Neuron (in vitro differentiated cells): ENCODE measurements around the gene DPP10.

ENCODE experiments used
- H2AFZ ChIP-seq: one replicate; pipeline ENCODE4 v1.6.1; 2013; ENCODE audit warnings: low read depth, mild to moderate bottlenecking, inconsistent platforms, low read length, moderate library complexity
- H3K27me3 ChIP-seq: one replicate; pipeline ENCODE4 v1.6.1; 2013; ENCODE audit warnings: low read length; ENCODE audit not compliant: insufficient read depth
- H3K36me3 ChIP-seq: one replicate; pipeline ENCODE4 v1.6.1; 2013; ENCODE audit warnings: low read length; ENCODE audit not compliant: insufficient read depth
- H3K4me1 ChIP-seq: one replicate; pipeline ENCODE4 v1.6.1; 2013; ENCODE audit warnings: low read length; ENCODE audit not compliant: insufficient read depth
- H3K4me3 ChIP-seq: 2 replicates; pipeline ENCODE4 v1.5.1; 2013; ENCODE audit warnings: mild to moderate bottlenecking, low read length, moderate library complexity
- H3K9me3 ChIP-seq: one replicate; pipeline ENCODE4 v1.6.1; 2013; ENCODE audit warnings: low read length

DPP10 gene

GRCh38 chr2:115294999-115295398, 852.6 kb downstream of the DPP10 start:
- Histone ChIP-seq H3K9me3 (no peaks in the 10 kb centered on the region), H3K36me3 (no peaks in the 10 kb centered on the region), H3K4me3 (no peak overlapping the region), H3K27me3 (no peaks in the 10 kb centered on the region), H2AFZ (no peak overlapping the region), H3K4me1 (peaks cover 13% of the 10 kb centered on the region)

GRCh38 chr2:115297056-115297455, 854.6 kb downstream of the DPP10 start:
- Histone ChIP-seq H3K27me3 (no peaks in the 10 kb centered on the region), H3K4me1 (peaks cover 13% of the 10 kb centered on the region), H2AFZ (no peak overlapping the region), H3K36me3 (no peaks in the 10 kb centered on the region), H3K4me3 (no peak overlapping the region), H3K9me3 (no peaks in the 10 kb centered on the region)

GRCh38 chr2:115299199-115299598, 856.8 kb downstream of the DPP10 start:
- H3K27me3 ChIP-seq = no peaks in the 10 kb centered on the region
- peaks cover 13% of the 10 kb centered on the region for H3K4me1 ChIP-seq
- H3K36me3 ChIP-seq = no peaks in the 10 kb centered on the region
- H2AFZ ChIP-seq = no peak overlapping the region
- H3K4me3 ChIP-seq = no peak overlapping the region
- H3K9me3 ChIP-seq = no peaks in the 10 kb centered on the region

GRCh38 chr2:115305712-115306111, 863.3 kb downstream of the DPP10 start:
- no peaks in the 10 kb centered on the region for H3K36me3 ChIP-seq
- H3K4me1 ChIP-seq = no peaks in the 10 kb centered on the region
- no peaks in the 10 kb centered on the region for H3K9me3 ChIP-seq
- H3K4me3 ChIP-seq = no peak overlapping the region
- H3K27me3 ChIP-seq = no peaks in the 10 kb centered on the region
- H2AFZ ChIP-seq = no peak overlapping the region

GRCh38 chr2:115314119-115314518, 871.7 kb downstream of the DPP10 start:
- Histone ChIP-seq H3K27me3 (no peaks in the 10 kb centered on the region), H3K4me3 (no peak overlapping the region), H3K36me3 (no peaks in the 10 kb centered on the region), H2AFZ (no peak overlapping the region), H3K9me3 (no peaks in the 10 kb centered on the region), H3K4me1 (no peaks in the 10 kb centered on the region)

GRCh38 chr2:115327061-115327460, 884.6 kb downstream of the DPP10 start:
- H2AFZ ChIP-seq = no peak overlapping the region
- no peaks in the 10 kb centered on the region for H3K4me1 ChIP-seq
- H3K27me3 ChIP-seq = no peaks in the 10 kb centered on the region
- H3K36me3 ChIP-seq = no peaks in the 10 kb centered on the region
- no peak overlapping the region for H3K4me3 ChIP-seq
- no peaks in the 10 kb centered on the region for H3K9me3 ChIP-seq

GRCh38 chr2:115359550-115359949, 917.1 kb downstream of the DPP10 start:
- Histone ChIP-seq H3K4me3 (no peak overlapping the region), H3K27me3 (no peaks in the 10 kb centered on the region), H3K4me1 (peaks cover 3% of the 10 kb centered on the region), H3K9me3 (peaks cover 5% of the 10 kb centered on the region), H2AFZ (no peak overlapping the region), H3K36me3 (no peaks in the 10 kb centered on the region)

- Histone ChIP-seq H3K4me1 (peaks cover 3% of the 10 kb centered on the region), H3K27me3 (no peaks in the 10 kb centered on the region), H2AFZ (no peak overlapping the region), H3K36me3 (no peaks in the 10 kb centered on the region), H3K4me3 (no peak overlapping the region), H3K9me3 (no peaks in the 10 kb centered on the region)
Measured at GRCh38 chr2:115364093-115364492, 921.7 kb downstream of the DPP10 start.

- no peak overlapping the region for H3K4me3 ChIP-seq
- H3K4me1 ChIP-seq = peaks cover under 1% of the 10 kb centered on the region
- H3K9me3 ChIP-seq = peaks cover 3% of the 10 kb centered on the region
- no peak overlapping the region for H2AFZ ChIP-seq
- no peaks in the 10 kb centered on the region for H3K27me3 ChIP-seq
- no peaks in the 10 kb centered on the region for H3K36me3 ChIP-seq
Measured at GRCh38 chr2:115369400-115369799, 927.0 kb downstream of the DPP10 start.

DNA sequence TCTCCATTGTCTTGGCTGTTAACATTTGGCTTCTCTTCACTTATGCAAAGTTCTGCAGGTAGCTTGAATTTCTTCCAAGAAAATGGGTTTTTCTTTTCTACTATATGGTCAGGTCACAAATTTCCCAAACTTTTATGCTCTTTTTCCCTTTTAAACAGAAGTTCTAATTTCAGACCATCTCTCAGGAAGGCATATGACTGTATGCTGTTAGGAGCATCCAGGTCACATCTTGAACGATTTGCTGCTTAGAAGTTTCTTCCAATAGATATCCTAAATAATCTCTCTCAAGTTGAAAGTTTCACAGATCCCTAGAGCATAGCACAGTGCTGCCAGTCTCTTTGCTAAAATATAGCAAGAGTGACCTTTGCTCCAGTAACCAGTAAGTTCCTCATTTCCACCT, 932.5 kb downstream of the DPP10 start:
- no peaks in the 10 kb centered on the region for H3K36me3 ChIP-seq
- no peak overlapping the region for H3K4me3 ChIP-seq
- H3K27me3 ChIP-seq = no peaks in the 10 kb centered on the region
- peaks cover 7% of the 10 kb centered on the region for H3K9me3 ChIP-seq
- no peaks in the 10 kb centered on the region for H3K4me1 ChIP-seq
- no peak overlapping the region for H2AFZ ChIP-seq

DNA sequence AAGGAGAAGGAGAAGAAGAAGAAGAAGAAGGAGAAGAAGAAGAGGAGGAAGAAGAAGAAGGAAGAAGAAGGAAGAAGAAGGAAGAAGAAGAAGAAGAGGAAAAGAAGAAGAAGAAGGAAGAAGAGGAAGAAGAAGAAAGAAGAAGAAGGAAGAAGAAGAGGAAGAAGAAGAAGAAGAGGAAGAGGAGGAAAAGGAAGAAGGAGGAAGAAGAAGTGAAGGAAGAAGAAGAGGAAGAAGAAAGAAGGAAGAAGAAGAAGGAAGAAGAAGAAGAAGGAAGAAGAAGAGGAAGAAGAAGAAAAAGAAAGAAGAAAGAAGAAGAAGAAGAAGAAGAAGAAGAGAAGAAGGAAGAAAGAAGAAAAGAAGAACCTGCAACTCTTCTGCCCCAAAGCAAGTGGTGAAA, 942.0 kb downstream of the DPP10 start:
- Histone ChIP-seq H2AFZ (no peak overlapping the region), H3K36me3 (no peaks in the 10 kb centered on the region), H3K9me3 (no peaks in the 10 kb centered on the region), H3K4me1 (no peaks in the 10 kb centered on the region), H3K4me3 (no peak overlapping the region), H3K27me3 (no peaks in the 10 kb centered on the region)

DNA sequence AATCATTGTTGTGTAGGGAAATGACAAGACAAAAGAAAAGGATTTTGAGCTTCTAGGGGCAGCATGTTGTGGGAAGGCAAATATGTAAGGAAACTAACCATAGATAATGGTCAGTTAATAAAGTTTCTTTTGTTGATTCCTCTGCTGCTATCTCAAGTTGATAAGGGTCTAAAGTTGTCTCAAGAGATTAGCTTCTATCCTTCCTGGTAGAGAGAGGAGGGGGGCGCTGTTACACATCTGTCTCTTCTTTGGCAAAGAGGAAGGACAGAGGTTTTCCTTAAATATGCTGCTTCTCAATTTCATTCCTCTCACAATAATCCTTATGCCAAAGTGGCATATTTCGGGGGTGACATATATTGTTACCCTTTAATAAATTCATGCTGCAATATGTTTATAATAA, 944.0 kb downstream of the DPP10 start:
- no peaks in the 10 kb centered on the region for H3K9me3 ChIP-seq
- H3K36me3 ChIP-seq = no peaks in the 10 kb centered on the region
- H3K27me3 ChIP-seq = no peaks in the 10 kb centered on the region
- H2AFZ ChIP-seq = no peak overlapping the region
- H3K4me3 ChIP-seq = no peak overlapping the region
- no peaks in the 10 kb centered on the region for H3K4me1 ChIP-seq

GRCh38 chr2:115389024-115389423, 946.6 kb downstream of the DPP10 start:
- no peaks in the 10 kb centered on the region for H3K4me1 ChIP-seq
- no peaks in the 10 kb centered on the region for H3K36me3 ChIP-seq
- H2AFZ ChIP-seq = no peak overlapping the region
- no peak overlapping the region for H3K4me3 ChIP-seq
- H3K27me3 ChIP-seq = no peaks in the 10 kb centered on the region
- no peaks in the 10 kb centered on the region for H3K9me3 ChIP-seq

DNA sequence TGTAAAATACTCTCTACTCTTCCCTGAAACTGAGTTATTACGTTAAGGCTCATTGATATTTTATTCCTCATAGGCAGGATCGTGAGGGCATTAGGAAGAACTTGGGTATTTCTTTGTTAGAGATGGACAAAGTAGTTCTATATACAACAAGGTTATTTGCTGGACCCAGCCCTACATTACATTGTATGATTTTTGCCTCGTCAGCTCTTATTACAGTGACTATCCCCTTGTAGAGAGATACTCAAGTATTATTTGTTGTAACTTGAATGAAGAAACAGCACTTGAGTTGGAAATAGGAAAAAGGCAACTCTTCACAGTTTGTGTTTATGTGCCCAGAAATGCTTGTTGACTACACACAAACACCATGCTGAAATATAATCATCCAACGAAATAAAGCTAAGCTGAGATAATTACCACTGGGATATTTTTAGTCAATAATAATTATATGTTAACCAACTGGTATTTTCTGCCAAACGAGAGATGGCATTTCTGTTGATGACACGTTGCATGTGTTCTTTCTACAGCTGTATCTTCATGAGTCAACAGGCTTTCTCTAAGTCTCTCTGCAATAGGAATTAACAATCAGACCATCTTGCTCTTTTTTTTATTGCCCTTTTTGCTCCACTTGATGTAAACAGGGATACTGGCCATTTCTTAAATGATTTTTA, 947.6 kb downstream of the DPP10 start:
- Histone ChIP-seq H3K27me3 (no peaks in the 10 kb centered on the region), H3K9me3 (no peaks in the 10 kb centered on the region), H2AFZ (no peak overlapping the region), H3K36me3 (no peaks in the 10 kb centered on the region), H3K4me1 (no peaks in the 10 kb centered on the region), H3K4me3 (no peak overlapping the region)
